ENCODE data around the gene TMEM87B.
"Not testable (repeated sequence)": the region's sequence is repeated elsewhere in the genome, so short reads cannot be mapped to it uniquely, and the experiment has no call there.

TMEM87B gene

GRCh38 chr2:112069794-112070193, 14.7 kb downstream of the TMEM87B start:
- DNase-seq (ENCODE audit: low spot score): not testable (repeated sequence)

- DNase-seq (ENCODE audit: low spot score): no peak
Measured at GRCh38 chr2:112073875-112074274, 18.8 kb downstream of the TMEM87B start.

- DNase-seq (ENCODE audit: low spot score): peak; percentile 8
Measured at GRCh38 chr2:112074506-112074905, 19.4 kb downstream of the TMEM87B start.

- peak; percentile 13 for DNase-seq (ENCODE audit: low spot score)
Measured at GRCh38 chr2:112075490-112076260, 20.6 kb downstream of the TMEM87B start.

- no peak for DNase-seq (ENCODE audit: low spot score)
Measured at GRCh38 chr2:112077814-112078213, 22.7 kb downstream of the TMEM87B start.

GRCh38 chr2:112081262-112081661, 26.2 kb downstream of the TMEM87B start:
- no peak for DNase-seq (ENCODE audit: low spot score)

GRCh38 chr2:112084689-112085374, 29.8 kb downstream of the TMEM87B start:
- no peak for DNase-seq (ENCODE audit: low spot score)

- DNase-seq (ENCODE audit: low spot score): no peak
Measured at GRCh38 chr2:112085375-112085730, 30.3 kb downstream of the TMEM87B start.

- DNase-seq (ENCODE audit: low spot score): no peak
Measured at GRCh38 chr2:112085916-112086669, 31.0 kb downstream of the TMEM87B start.

- no peak for DNase-seq (ENCODE audit: low spot score)
Measured at GRCh38 chr2:112087346-112088020, 32.4 kb downstream of the TMEM87B start.

GRCh38 chr2:112089375-112089774, 34.3 kb downstream of the TMEM87B start:
- no peak for DNase-seq (ENCODE audit: low spot score)

GRCh38 chr2:112092286-112093041, 37.4 kb downstream of the TMEM87B start:
- no peak for DNase-seq (ENCODE audit: low spot score)

GRCh38 chr2:112093216-112093615, 38.1 kb downstream of the TMEM87B start:
- no peak for DNase-seq (ENCODE audit: low spot score)

- no peak for DNase-seq (ENCODE audit: low spot score)
Measured at GRCh38 chr2:112095681-112096080, 40.6 kb downstream of the TMEM87B start.

GRCh38 chr2:112096098-112096497, 41.0 kb downstream of the TMEM87B start:
- DNase-seq (ENCODE audit: low spot score): no peak

GRCh38 chr2:112108178-112108832, 53.2 kb downstream of the TMEM87B start:
- no peak for DNase-seq (ENCODE audit: low spot score)

GRCh38 chr2:112109278-112109677, 54.2 kb downstream of the TMEM87B start:
- DNase-seq (ENCODE audit: low spot score): no peak

GRCh38 chr2:112110966-112111365, 55.9 kb downstream of the TMEM87B start:
- no peak for DNase-seq (ENCODE audit: low spot score)

- DNase-seq (ENCODE audit: low spot score): not testable (repeated sequence)
Measured at GRCh38 chr2:112113354-112113753, 58.3 kb downstream of the TMEM87B start.

GRCh38 chr2:112118148-112118547, 63.1 kb downstream of the TMEM87B start:
- DNase-seq (ENCODE audit: low spot score): no peak

- DNase-seq (ENCODE audit: low spot score): peak; percentile 13
Measured at GRCh38 chr2:112121682-112122254, 66.7 kb downstream of the TMEM87B start.

Measured in putamen (tissue), 1 donor.